A673 (cell line): ENCODE data around the gene ODAM.

Experiments used
- CTCF ChIP-seq: fragments of 300-800, 200-600 bp; sonication (generic); conservative IDR thresholded peaks from 2 replicates; pipeline ENCODE4 v1.5.1; 2017; ENCODE audit warnings: low read depth, mild to moderate bottlenecking, antibody characterized with exemption, low read length, moderate library complexity, mixed read lengths
- EZH2 ChIP-seq: fragments of 200-600 bp; sonication (generic); IDR thresholded peaks from 2 replicates; pipeline ENCODE4 v1.6.1; 2017; ENCODE audit warnings: borderline replicate concordance, low read depth, mild to moderate bottlenecking, mixed read lengths, antibody characterized with exemption, low read length; ENCODE audit not compliant: poor library complexity, severe bottlenecking

GRCh38 chr4:70182517-70183167 is 12.9 kb upstream of the ODAM start:
- no peak for TF ChIP-seq CTCF
- no peak for TF ChIP-seq EZH2
